ENCODE results near the gene TRAF2.

TRAF2 gene

GRCh38 chr9:136954270-136955083, 68.2 kb downstream of the TRAF2 start:
- Histone ChIP-seq H3K36me3 (ENCODE audit: insufficient read depth, low read length) (no peaks in the 10 kb centered on the region), H3K79me2 (ENCODE audit: control insufficient read depth, insufficient read depth, low read length, unreplicated experiment) (no peaks in the 10 kb centered on the region), H2AFZ (ENCODE audit: low read length, unreplicated experiment) (no peak overlapping the region), H3K4me3 (ENCODE audit: low read depth, low read length) (no peak overlapping the region), H3K27ac (ENCODE audit: low read depth, low read length) (no peak overlapping the region), H3K4me1 (ENCODE audit: control insufficient read depth, insufficient read depth, low read length, unreplicated experiment) (no peaks in the 10 kb centered on the region), H3K27me3 (ENCODE audit: insufficient read depth, low read length) (no peaks in the 10 kb centered on the region)

- H2AFZ ChIP-seq (ENCODE audit: low read length, unreplicated experiment) = no peak overlapping the region
- H3K27me3 ChIP-seq (ENCODE audit: insufficient read depth, low read length) = no peaks in the 10 kb centered on the region
- no peak overlapping the region for H3K27ac ChIP-seq (ENCODE audit: low read depth, low read length)
- no peaks in the 10 kb centered on the region for H3K79me2 ChIP-seq (ENCODE audit: control insufficient read depth, insufficient read depth, low read length, unreplicated experiment)
- H3K36me3 ChIP-seq (ENCODE audit: insufficient read depth, low read length) = no peaks in the 10 kb centered on the region
- H3K4me1 ChIP-seq (ENCODE audit: control insufficient read depth, insufficient read depth, low read length, unreplicated experiment) = no peaks in the 10 kb centered on the region
- no peak overlapping the region for H3K4me3 ChIP-seq (ENCODE audit: low read depth, low read length)
Measured at GRCh38 chr9:136955202-136955942, 69.1 kb downstream of the TRAF2 start.

GRCh38 chr9:136955943-136956335, 69.6 kb downstream of the TRAF2 start:
- Histone ChIP-seq H3K4me3 (ENCODE audit: low read depth, low read length) (no peak overlapping the region), H3K36me3 (ENCODE audit: insufficient read depth, low read length) (no peaks in the 10 kb centered on the region), H2AFZ (ENCODE audit: low read length, unreplicated experiment) (no peak overlapping the region), H3K27me3 (ENCODE audit: insufficient read depth, low read length) (no peaks in the 10 kb centered on the region), H3K4me1 (ENCODE audit: control insufficient read depth, insufficient read depth, low read length, unreplicated experiment) (no peaks in the 10 kb centered on the region), H3K79me2 (ENCODE audit: control insufficient read depth, insufficient read depth, low read length, unreplicated experiment) (no peaks in the 10 kb centered on the region), H3K27ac (ENCODE audit: low read depth, low read length) (no peak overlapping the region)

- Histone ChIP-seq H3K27me3 (ENCODE audit: insufficient read depth, low read length) (no peaks in the 10 kb centered on the region), H3K4me1 (ENCODE audit: control insufficient read depth, insufficient read depth, low read length, unreplicated experiment) (no peaks in the 10 kb centered on the region), H3K27ac (ENCODE audit: low read depth, low read length) (no peak overlapping the region), H3K4me3 (ENCODE audit: low read depth, low read length) (no peak overlapping the region), H2AFZ (ENCODE audit: low read length, unreplicated experiment) (no peak overlapping the region), H3K79me2 (ENCODE audit: control insufficient read depth, insufficient read depth, low read length, unreplicated experiment) (no peaks in the 10 kb centered on the region), H3K36me3 (ENCODE audit: insufficient read depth, low read length) (no peaks in the 10 kb centered on the region)
Measured at GRCh38 chr9:136956604-136957003, 70.3 kb downstream of the TRAF2 start.

GRCh38 chr9:136957461-136957860, 71.1 kb downstream of the TRAF2 start:
- Histone ChIP-seq H3K36me3 (ENCODE audit: insufficient read depth, low read length) (no peaks in the 10 kb centered on the region), H3K79me2 (ENCODE audit: control insufficient read depth, insufficient read depth, low read length, unreplicated experiment) (no peaks in the 10 kb centered on the region), H3K4me1 (ENCODE audit: control insufficient read depth, insufficient read depth, low read length, unreplicated experiment) (no peaks in the 10 kb centered on the region), H2AFZ (ENCODE audit: low read length, unreplicated experiment) (no peak overlapping the region), H3K4me3 (ENCODE audit: low read depth, low read length) (no peak overlapping the region), H3K27me3 (ENCODE audit: insufficient read depth, low read length) (no peaks in the 10 kb centered on the region), H3K27ac (ENCODE audit: low read depth, low read length) (no peak overlapping the region)

- no peak overlapping the region for H2AFZ ChIP-seq (ENCODE audit: low read length, unreplicated experiment)
- H3K27me3 ChIP-seq (ENCODE audit: insufficient read depth, low read length) = no peaks in the 10 kb centered on the region
- no peaks in the 10 kb centered on the region for H3K79me2 ChIP-seq (ENCODE audit: control insufficient read depth, insufficient read depth, low read length, unreplicated experiment)
- H3K4me1 ChIP-seq (ENCODE audit: control insufficient read depth, insufficient read depth, low read length, unreplicated experiment) = no peaks in the 10 kb centered on the region
- no peak overlapping the region for H3K27ac ChIP-seq (ENCODE audit: low read depth, low read length)
- H3K36me3 ChIP-seq (ENCODE audit: insufficient read depth, low read length) = no peaks in the 10 kb centered on the region
- no peak overlapping the region for H3K4me3 ChIP-seq (ENCODE audit: low read depth, low read length)
Measured at GRCh38 chr9:136957901-136958300, 71.6 kb downstream of the TRAF2 start.

GRCh38 chr9:136958473-136958872, 72.2 kb downstream of the TRAF2 start:
- Histone ChIP-seq H3K79me2 (ENCODE audit: control insufficient read depth, insufficient read depth, low read length, unreplicated experiment) (no peaks in the 10 kb centered on the region), H2AFZ (ENCODE audit: low read length, unreplicated experiment) (no peak overlapping the region), H3K36me3 (ENCODE audit: insufficient read depth, low read length) (no peaks in the 10 kb centered on the region), H3K27me3 (ENCODE audit: insufficient read depth, low read length) (no peaks in the 10 kb centered on the region), H3K27ac (ENCODE audit: low read depth, low read length) (no peak overlapping the region), H3K4me1 (ENCODE audit: control insufficient read depth, insufficient read depth, low read length, unreplicated experiment) (no peaks in the 10 kb centered on the region), H3K4me3 (ENCODE audit: low read depth, low read length) (no peak overlapping the region)

GRCh38 chr9:136958898-136959850, 72.9 kb downstream of the TRAF2 start:
- no peaks in the 10 kb centered on the region for H3K79me2 ChIP-seq (ENCODE audit: control insufficient read depth, insufficient read depth, low read length, unreplicated experiment)
- H3K27me3 ChIP-seq (ENCODE audit: insufficient read depth, low read length) = no peaks in the 10 kb centered on the region
- H3K27ac ChIP-seq (ENCODE audit: low read depth, low read length) = no peak overlapping the region
- H3K4me1 ChIP-seq (ENCODE audit: control insufficient read depth, insufficient read depth, low read length, unreplicated experiment) = no peaks in the 10 kb centered on the region
- no peaks in the 10 kb centered on the region for H3K36me3 ChIP-seq (ENCODE audit: insufficient read depth, low read length)
- H3K4me3 ChIP-seq (ENCODE audit: low read depth, low read length) = no peak overlapping the region
- H2AFZ ChIP-seq (ENCODE audit: low read length, unreplicated experiment) = no peak overlapping the region

- no peaks in the 10 kb centered on the region for H3K4me1 ChIP-seq (ENCODE audit: control insufficient read depth, insufficient read depth, low read length, unreplicated experiment)
- H3K27ac ChIP-seq (ENCODE audit: low read depth, low read length) = no peak overlapping the region
- H3K4me3 ChIP-seq (ENCODE audit: low read depth, low read length) = no peak overlapping the region
- no peaks in the 10 kb centered on the region for H3K79me2 ChIP-seq (ENCODE audit: control insufficient read depth, insufficient read depth, low read length, unreplicated experiment)
- no peaks in the 10 kb centered on the region for H3K27me3 ChIP-seq (ENCODE audit: insufficient read depth, low read length)
- H3K36me3 ChIP-seq (ENCODE audit: insufficient read depth, low read length) = no peaks in the 10 kb centered on the region
- no peak overlapping the region for H2AFZ ChIP-seq (ENCODE audit: low read length, unreplicated experiment)
Measured at GRCh38 chr9:136960212-136960937, 74.1 kb downstream of the TRAF2 start.

- Histone ChIP-seq H3K4me1 (ENCODE audit: control insufficient read depth, insufficient read depth, low read length, unreplicated experiment) (peaks cover 2% of the 10 kb centered on the region), H3K79me2 (ENCODE audit: control insufficient read depth, insufficient read depth, low read length, unreplicated experiment) (no peaks in the 10 kb centered on the region), H3K27me3 (ENCODE audit: insufficient read depth, low read length) (no peaks in the 10 kb centered on the region), H3K4me3 (ENCODE audit: low read depth, low read length) (no peak overlapping the region), H3K36me3 (ENCODE audit: insufficient read depth, low read length) (no peaks in the 10 kb centered on the region), H2AFZ (ENCODE audit: low read length, unreplicated experiment) (no peak overlapping the region), H3K27ac (ENCODE audit: low read depth, low read length) (no peak overlapping the region)
Measured at GRCh38 chr9:136960938-136961275, 74.6 kb downstream of the TRAF2 start.

Data from ACC112 (cell line).